HG03432 (cell line): Measurements from ENCODE around the gene RBMY1B.
"Not testable (repeated sequence)": the region's sequence is repeated elsewhere in the genome, so short reads cannot be mapped to it uniquely, and the experiment has no call there.

Source experiments
- ATAC-seq: cut with Tn5 transposase; IDR thresholded peaks from one replicate; pipeline ENCODE4 v1.9.1; 2021; ENCODE audit warnings: mild to moderate bottlenecking, moderate library complexity; ENCODE audit not compliant: unreplicated experiment

RBMY1B gene

DNA sequence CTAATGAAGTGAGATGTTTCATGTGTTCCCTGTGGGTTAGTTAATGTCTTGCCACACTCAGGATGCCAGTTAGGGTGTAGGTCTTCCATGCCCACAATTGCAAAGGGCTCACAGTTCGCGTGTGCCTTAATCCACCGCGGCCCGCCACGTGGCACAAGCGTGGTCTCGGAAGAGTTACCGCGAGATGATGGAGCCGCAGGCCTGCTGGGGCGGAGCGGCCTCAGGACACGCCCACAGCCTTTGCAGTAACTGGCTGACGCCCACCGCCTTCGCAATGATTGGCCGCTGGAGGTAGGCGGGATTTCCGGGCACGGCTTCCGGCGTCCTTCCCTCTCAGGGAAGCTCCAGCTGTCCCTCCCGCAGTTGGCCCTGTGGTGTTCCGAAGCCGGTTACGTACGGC is at the start of gene RBMY1B:
RBMY1B (plus strand) TSS at position 301 of the 400 bp plus-strand sequence. CDS start 2,013 bp downstream, outside the sequence.
- ATAC-seq, result not testable (repeated sequence)

DNA sequence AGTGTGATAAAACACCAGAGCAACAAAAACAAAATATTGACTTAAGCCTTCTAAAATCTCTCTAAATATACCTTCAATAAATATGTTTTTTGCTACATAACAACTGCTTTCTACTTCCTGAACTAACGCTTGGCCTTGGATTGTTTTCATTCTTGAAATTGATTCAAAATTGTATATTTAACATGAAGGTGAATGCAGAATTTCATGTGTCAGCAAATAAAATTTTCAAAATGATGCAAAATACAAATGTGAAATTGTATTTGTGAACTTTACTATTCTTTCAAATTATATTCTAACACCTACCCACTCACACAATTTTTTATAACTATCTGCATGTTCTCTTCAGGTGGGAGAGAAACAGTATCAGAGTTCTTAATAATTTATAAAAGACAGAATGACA is 48.2 kb upstream of the RBMY1B start:
- ATAC-seq, result not testable (repeated sequence)

DNA sequence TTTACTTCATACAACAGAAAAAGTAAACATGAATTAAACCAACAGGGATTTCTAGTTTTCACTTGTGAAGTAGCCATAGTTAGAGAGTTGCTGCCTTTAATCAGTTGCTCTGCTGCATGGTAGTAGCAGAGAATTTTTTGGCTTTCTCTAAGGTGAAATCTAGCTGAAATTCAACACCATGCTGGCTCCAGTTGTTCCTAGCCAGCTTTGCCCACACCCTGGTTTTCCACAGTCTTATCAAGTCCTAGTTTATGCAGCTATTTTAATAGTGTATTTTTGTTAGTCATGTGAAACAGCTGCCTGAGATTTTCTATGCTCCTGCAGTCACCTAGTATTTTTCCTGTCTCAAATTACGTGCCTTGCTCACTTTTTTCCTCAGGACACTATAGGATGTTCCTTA is 28.2 kb upstream of the RBMY1B start:
- no peak for ATAC-seq

DNA sequence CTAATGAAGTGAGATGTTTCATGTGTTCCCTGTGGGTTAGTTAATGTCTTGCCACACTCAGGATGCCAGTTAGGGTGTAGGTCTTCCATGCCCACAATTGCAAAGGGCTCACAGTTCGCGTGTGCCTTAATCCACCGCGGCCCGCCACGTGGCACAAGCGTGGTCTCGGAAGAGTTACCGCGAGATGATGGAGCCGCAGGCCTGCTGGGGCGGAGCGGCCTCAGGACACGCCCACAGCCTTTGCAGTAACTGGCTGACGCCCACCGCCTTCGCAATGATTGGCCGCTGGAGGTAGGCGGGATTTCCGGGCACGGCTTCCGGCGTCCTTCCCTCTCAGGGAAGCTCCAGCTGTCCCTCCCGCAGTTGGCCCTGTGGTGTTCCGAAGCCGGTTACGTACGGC is 23.4 kb downstream of the RBMY1B start, which contains the start of gene RBMY1A1:
RBMY1A1 (plus strand) TSS at position 301 of the 400 bp plus-strand sequence. CDS start 2,013 bp downstream, outside the sequence.
- ATAC-seq, result not testable (repeated sequence)

DNA sequence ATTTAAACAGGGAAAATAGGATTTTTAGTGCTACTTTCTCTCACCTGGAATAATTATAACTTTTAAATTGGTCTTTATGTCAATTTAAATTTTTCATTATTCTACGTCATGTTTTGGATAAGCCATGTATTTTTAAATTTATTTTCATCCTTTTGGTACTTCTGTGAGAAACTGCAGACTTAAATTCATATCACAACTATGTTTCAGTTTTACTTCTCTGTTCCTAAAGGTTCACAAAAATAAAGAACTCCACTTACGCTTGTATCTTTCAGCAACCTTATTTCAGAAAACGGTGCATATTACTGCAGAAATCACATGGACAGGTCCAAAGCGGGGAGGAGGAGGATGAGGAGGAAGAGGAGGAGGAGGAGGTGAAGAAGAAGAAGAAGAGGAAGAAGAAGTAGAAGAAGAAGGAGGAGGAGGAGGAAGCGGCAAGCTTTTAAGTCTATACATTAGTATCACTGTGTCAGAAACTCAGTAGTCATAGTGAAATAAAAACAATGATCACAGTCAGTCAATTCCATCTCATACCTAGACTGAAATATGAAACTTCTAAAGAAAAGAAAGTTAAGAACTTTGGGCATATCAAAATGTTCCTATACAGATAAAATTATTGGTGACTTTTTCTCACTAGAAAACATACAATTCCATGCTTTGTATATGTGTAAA is 48.3 kb downstream of the RBMY1B start:
- peak; percentile 94 for ATAC-seq
